Mucosa of rectum (tissue), 2 donors: ENCODE results near the gene GSTA5.
"Not testable (repeated sequence)": the region's sequence is repeated elsewhere in the genome, so short reads cannot be mapped to it uniquely, and the experiment has no call there.

Experiments
- H3K27ac ChIP-seq, 2 donors: one replicate each; pipeline ENCODE4 v1.7.0; 2013; ENCODE audit warnings: inconsistent platforms in 2 of 2, low read depth in 2 of 2, low read length in 2 of 2
- H3K27me3 ChIP-seq, 2 donors: one replicate each; pipeline ENCODE4 v1.7.0; 2013; ENCODE audit warnings: low read length in 2 of 2; ENCODE audit not compliant: control insufficient read depth in 2 of 2, insufficient read depth in 2 of 2
- H3K36me3 ChIP-seq, 2 donors: one replicate each; pipeline ENCODE4 v1.7.0; 2013; ENCODE audit warnings: low read length in 2 of 2; ENCODE audit not compliant: control insufficient read depth in 2 of 2, insufficient read depth in 2 of 2
- H3K4me1 ChIP-seq, 2 donors: one replicate each; pipeline ENCODE4 v1.7.0; 2013; ENCODE audit warnings: low read length in 2 of 2, mild to moderate bottlenecking in 1 of 2; ENCODE audit not compliant: control insufficient read depth in 2 of 2, insufficient read depth in 2 of 2
- H3K4me3 ChIP-seq, 2 donors: one replicate each; pipeline ENCODE4 v1.7.0; 2013; ENCODE audit warnings: low read length in 2 of 2
- H3K9ac ChIP-seq, 2 donors: one replicate each; pipeline ENCODE4 v1.7.0; 2013; ENCODE audit warnings: low read length in 2 of 2, low read depth in 1 of 2, mild to moderate bottlenecking in 1 of 2
- H3K9me3 ChIP-seq, 2 donors: one replicate each; pipeline ENCODE4 v1.7.0; 2013; ENCODE audit warnings: low read length in 2 of 2; ENCODE audit not compliant: control insufficient read depth in 2 of 2
- donor health status: healthy.
- donor health status: Normal muscosa, but diverticular disease.

The GSTA5 gene

DNA sequence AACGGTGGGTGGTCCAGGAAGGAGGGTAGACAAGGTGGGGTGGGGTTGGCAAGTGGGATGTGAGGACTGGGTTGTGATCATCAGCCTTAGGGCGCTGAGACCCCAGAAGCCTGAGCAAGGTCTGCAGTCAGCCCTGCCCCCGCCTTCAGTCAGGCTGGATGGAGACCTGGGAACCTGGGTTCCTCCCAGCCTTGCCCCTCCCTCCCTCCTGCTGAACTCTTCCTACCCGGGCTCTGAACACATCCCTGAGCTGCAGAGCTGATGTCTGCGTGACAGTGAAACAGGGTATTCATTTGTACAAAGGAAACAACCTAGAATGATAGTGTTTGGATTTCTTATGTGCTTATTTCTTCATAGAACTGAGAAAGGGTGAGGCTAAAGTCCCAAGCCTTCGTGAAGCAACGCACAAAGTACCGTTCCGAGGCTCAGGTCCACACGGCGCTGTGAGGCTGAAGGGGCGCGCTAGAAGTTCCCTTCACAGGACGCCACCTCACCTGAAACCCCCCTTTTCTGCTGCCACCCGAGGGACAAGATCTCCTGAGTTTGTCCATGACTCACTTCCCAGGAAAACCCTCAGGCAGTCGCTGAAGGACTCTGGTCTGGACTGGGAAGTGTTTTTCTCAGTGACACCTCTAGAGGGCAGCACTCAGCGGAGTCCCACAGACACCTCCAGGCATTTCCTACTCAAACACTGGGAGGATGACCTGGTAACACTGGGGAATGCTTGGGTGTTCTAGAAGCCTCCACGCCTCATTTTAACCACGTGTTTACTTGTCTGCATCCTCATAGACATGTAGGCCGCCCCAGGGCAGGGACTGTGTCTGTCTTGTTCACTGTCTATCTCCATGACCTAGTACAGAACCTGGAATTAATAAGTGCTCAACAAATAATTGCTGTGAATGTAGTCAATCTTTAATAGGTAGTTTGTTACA, 1.2 kb downstream of the GSTA5 start:
- Histone ChIP-seq H3K27ac (no peak overlapping the region), H3K9ac (no peak overlapping the region), H3K9me3 (no peaks in the 10 kb centered on the region), H3K4me3 (no peak overlapping the region), H3K4me1 (no peaks in the 10 kb centered on the region), H3K27me3 (no peaks in the 10 kb centered on the region), H3K36me3 (no peaks in the 10 kb centered on the region)

DNA sequence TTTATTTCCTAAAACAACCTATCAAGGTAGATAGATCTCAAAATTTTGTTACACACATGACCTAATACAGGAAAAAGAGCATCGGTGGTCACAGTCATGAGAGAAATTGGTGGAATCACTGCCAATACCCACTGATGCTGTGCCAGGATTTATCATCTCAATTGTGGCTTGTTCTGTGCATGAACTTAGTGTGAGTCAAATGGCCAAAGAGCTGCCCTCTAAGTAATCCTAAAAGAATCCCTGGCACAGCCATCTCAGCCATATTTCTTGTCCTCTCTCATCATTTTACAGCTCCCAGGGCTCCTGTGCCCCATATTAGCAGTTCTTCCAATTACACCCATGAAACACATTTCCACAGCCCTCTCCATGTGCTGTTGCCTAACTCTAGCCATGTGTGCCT, 6.1 kb downstream of the GSTA5 start:
- H3K27me3 ChIP-seq = no peaks in the 10 kb centered on the region

DNA sequence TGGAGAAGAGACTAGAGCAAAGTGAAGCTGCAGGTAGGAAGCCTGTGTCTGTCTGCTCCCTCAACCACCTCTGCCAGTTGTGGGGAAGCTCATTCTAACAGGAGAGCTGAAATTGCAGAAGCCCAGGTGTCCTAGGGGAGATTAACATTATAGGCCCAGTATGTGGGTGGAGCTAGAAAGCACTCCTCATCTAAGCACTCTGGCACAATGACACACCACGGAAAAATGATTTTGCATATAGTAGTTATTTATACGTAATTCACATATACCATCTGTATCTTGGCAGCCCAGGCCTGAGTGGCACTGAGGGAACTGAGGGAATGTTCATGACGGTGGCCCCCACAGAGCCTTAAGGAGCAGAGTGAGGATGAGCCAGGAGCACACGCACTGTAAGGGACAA, 9.7 kb downstream of the GSTA5 start:
- not testable (repeated sequence) for H3K4me3 ChIP-seq, H3K36me3 ChIP-seq, H3K9ac ChIP-seq, H3K27me3 ChIP-seq, H3K4me1 ChIP-seq, H3K27ac ChIP-seq, H3K9me3 ChIP-seq

More for the DNA sequence above, 6.1 kb downstream of the GSTA5 start:
- no peaks in the 10 kb centered on the region for H3K36me3 ChIP-seq
- no peaks in the 10 kb centered on the region for H3K9me3 ChIP-seq
- no peak overlapping the region for H3K9ac ChIP-seq
- no peak overlapping the region for H3K27ac ChIP-seq
- no peaks in the 10 kb centered on the region for H3K4me1 ChIP-seq
- no peak overlapping the region for H3K4me3 ChIP-seq

DNA sequence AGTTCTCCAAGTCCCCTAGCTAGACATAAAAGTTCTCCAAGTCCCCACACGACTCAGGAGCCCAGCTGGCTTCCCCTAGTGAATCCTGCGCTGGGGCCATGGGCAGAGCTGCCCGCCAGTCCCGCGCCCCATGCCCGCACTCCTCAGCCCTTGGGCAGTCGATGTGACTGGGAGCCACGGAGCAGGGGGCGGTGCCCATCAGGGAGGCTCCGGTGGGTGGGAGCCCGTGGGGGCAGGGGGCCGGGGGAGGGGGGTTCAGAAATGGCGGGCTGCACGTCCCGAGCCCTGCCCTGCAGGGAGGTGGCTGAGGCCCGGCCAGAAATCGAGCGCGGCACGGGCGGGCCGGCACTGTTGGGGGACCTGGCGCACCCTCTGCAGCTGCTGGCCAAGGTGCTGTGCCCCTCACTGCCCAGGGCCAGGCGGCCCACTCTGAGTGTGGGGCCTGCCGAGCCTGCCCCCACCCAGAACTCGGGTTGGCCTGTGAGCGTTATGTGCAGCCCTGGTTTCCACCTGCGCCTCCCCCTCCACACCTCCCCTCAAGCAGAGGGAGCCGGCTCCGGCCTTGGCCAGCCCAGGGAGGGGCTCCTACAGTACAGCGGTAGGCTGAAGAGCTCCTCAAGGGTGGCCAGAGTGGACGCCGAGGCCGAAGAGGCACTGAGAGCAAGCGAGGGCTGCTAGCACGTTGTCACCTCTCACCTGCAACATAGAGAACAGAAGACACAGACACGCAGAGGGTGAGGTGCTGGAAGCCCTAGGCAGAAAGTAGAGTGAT, 11.4 kb downstream of the GSTA5 start:
- Histone ChIP-seq H3K27ac (no peak overlapping the region), H3K9me3 (no peaks in the 10 kb centered on the region), H3K4me3 (no peak overlapping the region), H3K27me3 (no peaks in the 10 kb centered on the region), H3K4me1 (no peaks in the 10 kb centered on the region), H3K9ac (no peak overlapping the region), H3K36me3 (no peaks in the 10 kb centered on the region)

DNA sequence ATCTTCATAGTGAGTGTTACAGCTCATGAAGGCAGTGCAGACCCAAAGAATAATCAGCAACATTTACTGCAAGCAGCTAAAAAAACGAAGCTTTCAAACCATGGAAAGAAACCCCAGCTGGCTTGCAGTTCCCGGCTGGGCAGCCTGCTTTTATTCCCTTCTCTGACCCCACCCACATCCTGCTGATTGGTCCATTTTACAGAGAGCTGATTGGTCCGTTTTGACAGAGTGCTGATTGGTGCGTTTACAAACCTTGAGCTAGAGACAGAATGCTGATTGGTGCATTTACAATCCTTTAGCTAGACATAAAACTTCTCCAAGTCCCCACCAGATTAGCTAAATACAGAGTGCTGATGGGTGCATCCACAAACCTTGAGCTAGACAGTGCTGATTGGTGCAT, 12.0 kb downstream of the GSTA5 start:
- H3K9ac ChIP-seq, H3K4me1 ChIP-seq, H3K9me3 ChIP-seq, H3K27me3 ChIP-seq, H3K36me3 ChIP-seq, H3K4me3 ChIP-seq, H3K27ac ChIP-seq: not testable (repeated sequence)

DNA sequence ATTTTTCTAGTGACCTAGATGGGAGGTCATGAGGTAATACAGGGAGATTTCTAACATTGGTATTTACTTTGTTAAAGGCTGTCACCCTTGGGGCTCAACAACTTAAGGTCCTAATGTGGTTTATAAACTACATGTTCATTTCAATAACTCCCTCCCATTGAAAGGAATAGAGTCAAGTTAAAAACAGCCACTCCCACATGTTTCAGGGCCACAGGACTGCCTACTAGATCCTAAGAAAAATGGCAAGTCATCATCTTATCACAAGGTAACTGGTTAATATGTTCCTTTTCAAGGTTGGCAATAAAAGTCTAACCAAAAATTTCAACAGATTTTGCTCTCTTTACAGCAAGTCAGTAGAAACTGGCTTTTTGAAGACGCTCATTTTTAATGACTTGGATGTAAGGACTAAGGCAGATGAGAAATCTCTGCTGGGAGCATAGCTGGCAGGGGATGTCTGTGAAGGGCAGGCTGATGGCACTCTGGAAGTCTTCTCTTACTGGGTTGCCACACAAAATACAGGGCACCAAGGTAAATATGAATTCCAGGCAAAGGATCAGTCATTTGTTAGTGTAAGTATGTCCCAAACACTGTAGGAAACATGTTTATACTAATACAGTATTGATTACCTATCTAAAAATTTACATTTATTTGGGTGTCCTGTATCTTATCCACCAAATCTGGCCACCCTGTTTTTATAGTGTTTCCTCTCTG, 13.4 kb downstream of the GSTA5 start:
- H3K9me3 ChIP-seq, H3K27ac ChIP-seq, H3K36me3 ChIP-seq, H3K4me1 ChIP-seq, H3K27me3 ChIP-seq, H3K4me3 ChIP-seq, H3K9ac ChIP-seq: not testable (repeated sequence)

DNA sequence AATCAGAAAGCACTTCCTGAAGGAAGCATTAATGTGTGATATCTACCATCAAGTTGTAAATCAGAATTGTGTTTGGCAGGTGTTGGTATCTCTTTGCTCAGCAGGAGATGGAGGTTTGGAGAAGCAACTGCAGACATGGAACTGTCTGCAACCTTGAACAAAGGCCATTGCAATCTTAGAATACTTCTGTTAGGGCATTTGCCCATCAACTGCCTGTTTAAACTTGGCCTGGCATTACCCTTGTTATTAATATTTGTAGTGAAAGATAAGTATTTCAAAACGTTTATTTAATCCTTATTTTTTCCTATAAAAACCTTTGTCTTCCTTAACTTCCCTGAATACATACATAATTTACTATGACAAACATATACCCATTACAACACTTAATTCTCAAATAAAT, 14.1 kb downstream of the GSTA5 start:
- no peaks in the 10 kb centered on the region for H3K36me3 ChIP-seq
- no peak overlapping the region for H3K27ac ChIP-seq
- no peaks in the 10 kb centered on the region for H3K4me1 ChIP-seq
- H3K4me3 ChIP-seq = no peak overlapping the region
- no peaks in the 10 kb centered on the region for H3K9me3 ChIP-seq
- no peak overlapping the region for H3K9ac ChIP-seq
- no peaks in the 10 kb centered on the region for H3K27me3 ChIP-seq

DNA sequence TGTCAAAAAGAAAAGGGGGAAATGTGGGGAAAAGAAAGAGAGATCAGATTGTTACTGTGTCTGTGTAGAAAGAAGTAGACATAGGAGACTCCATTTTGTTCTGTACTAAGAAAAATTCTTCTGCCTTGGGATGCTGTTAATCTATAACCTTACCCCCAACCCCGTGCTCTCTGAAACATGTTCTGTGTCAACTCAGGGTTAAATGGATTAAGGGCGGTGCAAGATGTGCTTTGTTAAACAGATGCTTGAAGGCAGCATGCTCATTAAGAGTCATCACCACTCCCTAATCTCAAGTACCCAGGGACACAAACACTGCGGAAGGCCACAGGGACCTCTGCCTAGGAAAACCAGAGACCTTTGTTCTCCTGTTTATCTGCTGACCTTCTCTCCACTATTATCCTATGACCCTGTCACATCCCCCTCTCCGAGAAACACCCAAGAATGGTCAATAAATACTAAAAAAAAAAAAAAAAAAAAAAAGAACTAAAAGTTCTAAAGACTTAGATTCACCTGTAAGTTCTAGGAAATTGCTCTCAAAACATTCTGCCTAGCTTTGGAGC, 14.6 kb downstream of the GSTA5 start:
- H3K36me3 ChIP-seq, H3K4me3 ChIP-seq, H3K9me3 ChIP-seq, H3K27me3 ChIP-seq, H3K27ac ChIP-seq, H3K4me1 ChIP-seq, H3K9ac ChIP-seq: not testable (repeated sequence)

DNA sequence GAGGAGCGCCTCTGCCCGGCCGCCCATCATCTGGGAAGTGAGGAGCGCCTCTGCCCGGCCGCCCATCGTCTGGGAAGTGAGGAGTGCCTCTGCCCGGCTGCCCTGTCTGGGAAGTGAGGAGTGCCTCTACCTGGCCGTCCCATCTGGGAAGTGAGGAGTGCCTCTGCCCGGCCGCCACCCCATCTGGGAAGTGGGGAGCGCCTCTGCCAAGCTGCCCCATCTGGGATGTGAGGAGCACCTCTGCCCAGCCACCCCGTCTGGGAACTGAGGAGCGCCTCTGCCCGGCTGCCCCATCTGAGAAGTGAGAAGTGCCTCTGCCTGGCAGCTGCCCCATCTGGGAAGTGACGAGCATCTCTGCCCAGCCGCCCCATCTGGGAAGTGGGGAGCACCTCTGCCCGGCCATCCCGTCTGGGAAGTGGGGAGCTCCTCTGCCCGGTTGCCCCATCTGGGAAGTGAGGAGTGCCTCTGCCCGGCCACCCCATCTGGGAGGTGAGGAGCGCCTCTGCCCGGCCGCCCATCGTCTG, 15.3 kb downstream of the GSTA5 start:
- H3K27me3 ChIP-seq, H3K9ac ChIP-seq, H3K4me1 ChIP-seq, H3K27ac ChIP-seq, H3K4me3 ChIP-seq, H3K36me3 ChIP-seq, H3K9me3 ChIP-seq: not testable (repeated sequence)
